H1 (cell line): ENCODE data around the gene ANGPTL2.

Source experiments
- CHD2 ChIP-seq: IDR thresholded peaks from 2 replicates; pipeline ENCODE4 v1.6.1; 2012; ENCODE audit warnings: low read length, improper control_type of control experiment
- CTCF ChIP-seq, 3 experiments: IDR thresholded peaks; 1 replicate in 2 of 3; 2 replicates in 1 of 3; pipeline versions ENCODE4 v1.5.1 to v1.6.1; 2011; ENCODE audit warnings: low read length in 3 of 3, mild to moderate bottlenecking in 3 of 3, inconsistent platforms in 2 of 3, low read depth in 1 of 3, moderate library complexity in 1 of 3; ENCODE audit not compliant: insufficient read depth in 1 of 3; ENCODE audit errors: control extremely low read depth in 1 of 3
- EGR1 ChIP-seq: IDR thresholded peaks from 2 replicates; pipeline ENCODE4 v1.6.1; 2011; ENCODE audit warnings: low read depth, low read length, borderline replicate concordance
- EP300 ChIP-seq, 2 experiments: IDR thresholded peaks; 1 replicate in 1 of 2; 2 replicates in 1 of 2; pipeline ENCODE4 v1.6.1; 2011 to 2012; ENCODE audit warnings: low read depth in 2 of 2, low read length in 2 of 2, mild to moderate bottlenecking in 2 of 2, borderline replicate concordance in 1 of 2, inconsistent platforms in 1 of 2, moderate library complexity in 1 of 2
- EZH2 ChIP-seq: fragments of 200-600 bp; sonication (generic); IDR thresholded peaks from 2 replicates; pipeline ENCODE4 v1.7.1; 2012; ENCODE audit warnings: low read depth, mild to moderate bottlenecking, moderate library complexity, low read length, inconsistent platforms; ENCODE audit not compliant: severe bottlenecking
- FOSL1 ChIP-seq: IDR thresholded peaks from 2 replicates; pipeline ENCODE4 v1.6.1; 2011; ENCODE audit warnings: mild to moderate bottlenecking, low read depth, low read length, moderate library complexity; ENCODE audit not compliant: insufficient read depth
- GABPA ChIP-seq: IDR thresholded peaks from 2 replicates; pipeline ENCODE4 v1.6.1; 2011; ENCODE audit warnings: mild to moderate bottlenecking, low read length, moderate library complexity, borderline replicate concordance; ENCODE audit not compliant: insufficient read depth
- JUN ChIP-seq: IDR thresholded peaks from 2 replicates; pipeline ENCODE4 v1.6.1; 2011; ENCODE audit warnings: low read depth, mild to moderate bottlenecking, improper control_type of control experiment, low read length
- NANOG ChIP-seq: IDR thresholded peaks from 2 replicates; pipeline ENCODE4 v1.6.1; 2011; ENCODE audit warnings: low read length, low read depth, mild to moderate bottlenecking, inconsistent platforms; ENCODE audit not compliant: insufficient read depth, poor library complexity, severe bottlenecking
- POLR2AphosphoS5 ChIP-seq: IDR thresholded peaks from 2 replicates; pipeline ENCODE4 v1.6.1; 2011; ENCODE audit warnings: low read depth, low read length
- SRF ChIP-seq: IDR thresholded peaks from 2 replicates; pipeline ENCODE4 v1.6.1; 2011; ENCODE audit warnings: mild to moderate bottlenecking, low read depth, low read length, moderate library complexity
- TAF1 ChIP-seq: IDR thresholded peaks from 2 replicates; pipeline ENCODE4 v1.6.1; 2011; ENCODE audit warnings: mild to moderate bottlenecking, low read depth, low read length
- TCF12 ChIP-seq: IDR thresholded peaks from 2 replicates; pipeline ENCODE4 v1.6.1; 2011; ENCODE audit warnings: low read depth, mild to moderate bottlenecking, low read length

- TF ChIP-seq JUN (no peak), SRF (no peak), POLR2AphosphoS5 (no peak), FOSL1 (no peak), EP300 (IDR thresholded peaks at IDR 0.05; ENCODE audit: borderline replicate concordance in 1 of 2, low read depth in 2 of 2, low read length in 2 of 2) (no peak), GABPA (no peak), TAF1 (no peak), TCF12 (no peak), CHD2 (no peak), EZH2 (no peak), EGR1 (no peak), NANOG (no peak), CTCF (IDR thresholded peaks at IDR 0.05; ENCODE audit: control extremely low read depth in 1 of 3, insufficient read depth in 1 of 3, low read depth in 1 of 3, low read length in 3 of 3) (no peak)
Measured at GRCh38 chr9:127074561-127075548, 47.6 kb downstream of the ANGPTL2 start.
